ENCODE data around the gene FRMD4A.

- no peak for TF ChIP-seq POLR2AphosphoS5 (IDR thresholded peaks at IDR 0.05; ENCODE audit: low read depth)
- no peak for TF ChIP-seq SPI1 (IDR thresholded peaks at IDR 0.05; ENCODE audit: borderline replicate concordance, low read depth)
These were observed 601.7 kb downstream of the FRMD4A start for GRCh38 chr10:13728898-13729535.

Measured in HL-60 (cell line).